ENCODE results near the gene CYB561D2. TPM values are rescaled to one million over a fixed set of nuclear protein-coding genes. Genes with fewer than 3 reads are reported as not detected.

Gene CYB561D2
- total RNA-seq, 1 experiment from 2014 or later = 19.3 TPM

DNA sequence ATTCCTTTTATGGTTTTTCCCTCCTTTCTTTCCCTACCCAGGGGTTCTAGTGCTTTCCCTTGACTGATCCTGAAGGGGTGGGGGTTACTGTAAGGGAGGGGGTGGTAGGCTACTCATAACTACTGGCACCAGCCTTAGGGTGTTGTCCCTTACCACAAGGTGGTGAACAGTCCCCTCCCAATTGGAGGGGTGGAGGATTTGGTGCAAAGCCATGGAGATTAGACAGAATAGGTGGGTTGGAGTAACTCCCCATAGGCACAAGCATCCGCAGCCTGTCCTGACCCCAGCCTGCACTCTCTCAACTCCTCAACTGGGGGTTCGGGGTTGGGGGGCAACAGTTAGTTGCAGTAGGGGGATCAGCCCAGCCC, 25.6 kb upstream of the CYB561D2 start:
- POLR2A ChIA-PET (ENCODE audit: unreplicated experiment) = no interaction called here
- Histone ChIP-seq H3K27me3 (ENCODE audit: insufficient read depth, low read depth) (no peaks in the 10 kb centered on the region), H3K4me3 (no peak overlapping the region), H3K4me2 (no peak overlapping the region), H3K36me3 (ENCODE audit: low read depth) (no peaks in the 10 kb centered on the region), H3K9me2 (ENCODE audit: insufficient read depth) (no peaks in the 10 kb centered on the region), H3K79me2 (ENCODE audit: low read depth) (peaks cover 24% of the 10 kb centered on the region), H2AFZ (no peak overlapping the region), H4K20me1 (ENCODE audit: insufficient read depth) (peaks cover 3% of the 10 kb centered on the region; the same call in 1 of the 2 replicates), H3K9me3 (ENCODE audit: insufficient read depth, low read depth) (no peaks in the 10 kb centered on the region), H3K27ac (no peak overlapping the region), H3K4me1 (replicated peaks; ENCODE audit: insufficient read depth) (peaks cover 7% of the 10 kb centered on the region), H3F3A (ENCODE audit: insufficient read depth, low read depth) (peaks cover 21% of the 10 kb centered on the region)
- no peak for TF ChIP-seq EZH2 (IDR thresholded peaks at IDR 0.05; ENCODE audit: low read depth)
- TF ChIP-seq, protein P1, sequence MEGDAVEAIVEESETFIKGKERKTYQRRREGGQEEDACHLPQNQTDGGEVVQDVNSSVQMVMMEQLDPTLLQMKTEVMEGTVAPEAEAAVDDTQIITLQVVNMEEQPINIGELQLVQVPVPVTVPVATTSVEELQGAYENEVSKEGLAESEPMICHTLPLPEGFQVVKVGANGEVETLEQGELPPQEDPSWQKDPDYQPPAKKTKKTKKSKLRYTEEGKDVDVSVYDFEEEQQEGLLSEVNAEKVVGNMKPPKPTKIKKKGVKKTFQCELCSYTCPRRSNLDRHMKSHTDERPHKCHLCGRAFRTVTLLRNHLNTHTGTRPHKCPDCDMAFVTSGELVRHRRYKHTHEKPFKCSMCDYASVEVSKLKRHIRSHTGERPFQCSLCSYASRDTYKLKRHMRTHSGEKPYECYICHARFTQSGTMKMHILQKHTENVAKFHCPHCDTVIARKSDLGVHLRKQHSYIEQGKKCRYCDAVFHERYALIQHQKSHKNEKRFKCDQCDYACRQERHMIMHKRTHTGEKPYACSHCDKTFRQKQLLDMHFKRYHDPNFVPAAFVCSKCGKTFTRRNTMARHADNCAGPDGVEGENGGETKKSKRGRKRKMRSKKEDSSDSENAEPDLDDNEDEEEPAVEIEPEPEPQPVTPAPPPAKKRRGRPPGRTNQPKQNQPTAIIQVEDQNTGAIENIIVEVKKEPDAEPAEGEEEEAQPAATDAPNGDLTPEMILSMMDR (conservative IDR thresholded peaks at IDR 0.05) = no peak
- CTCF ChIA-PET = interaction anchor here (1.6 kb wide), 1 partner anchor 22 kb away, joined by 4 read pairs; the partner anchor contains the start of gene HYAL1
- no TSS peak for BruUV-seq (replicated peaks)
- DNase-seq = no peak
- intact Hi-C loops (cut with micrococcal nuclease; ENCODE audit: unreplicated experiment) = no loop called here

DNA sequence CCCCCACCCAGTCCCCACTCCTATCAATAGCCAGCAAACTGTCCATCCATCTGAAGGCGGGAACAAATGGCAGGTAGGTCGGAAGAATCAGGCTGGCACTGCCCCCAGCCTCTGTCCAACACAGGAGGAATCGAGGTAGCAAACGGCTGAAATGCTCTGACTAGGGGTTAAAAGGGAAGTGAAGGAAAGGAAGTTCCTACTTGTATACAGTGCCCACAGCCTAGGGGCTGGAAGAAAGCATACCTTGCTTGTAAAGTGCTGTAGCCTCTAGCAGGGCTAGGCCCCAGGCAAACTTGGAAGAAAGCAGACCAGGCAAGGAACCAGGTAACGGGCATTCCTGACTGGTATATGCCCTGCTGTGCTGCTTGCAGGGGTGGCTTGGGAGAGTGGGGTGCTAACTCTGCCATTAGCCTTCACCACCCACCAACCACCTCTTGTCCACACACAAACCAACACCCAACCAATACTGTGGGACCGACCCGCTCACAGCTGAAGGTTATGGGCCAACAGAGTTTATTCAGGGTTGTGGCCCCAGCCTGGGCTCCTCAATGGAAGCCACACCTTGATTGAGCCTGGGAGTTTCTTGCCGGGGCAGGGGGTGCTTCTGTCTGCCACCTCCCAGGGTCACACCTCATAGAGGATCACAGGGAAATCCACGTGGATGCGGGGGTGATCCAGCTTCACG, 25.0 kb upstream of the CYB561D2 start:
- H3K9me2 ChIP-seq (ENCODE audit: insufficient read depth) = no peaks in the 10 kb centered on the region
- no peak overlapping the region for H2AFZ ChIP-seq
- H3K27ac ChIP-seq = no peak overlapping the region
- no peaks in the 10 kb centered on the region; the same call in 1 of the 2 replicates for H4K20me1 ChIP-seq (ENCODE audit: insufficient read depth)
- no TSS peak for BruUV-seq (replicated peaks)
- intact Hi-C loops (cut with micrococcal nuclease; ENCODE audit: unreplicated experiment) = no loop called here
- no peak overlapping the region for H3K4me2 ChIP-seq
- no peaks in the 10 kb centered on the region for H3K27me3 ChIP-seq (ENCODE audit: insufficient read depth, low read depth)
- DNase-seq = no peak
- ChIA-PET CTCF (interaction anchor here (1.6 kb wide), 1 partner anchor 22 kb away, joined by 4 read pairs; the partner anchor contains the start of gene HYAL1), POLR2A (ENCODE audit: unreplicated experiment) (no interaction called here)
- no peaks in the 10 kb centered on the region for H3K36me3 ChIP-seq (ENCODE audit: low read depth)
- H3K79me2 ChIP-seq (ENCODE audit: low read depth) = peaks cover 19% of the 10 kb centered on the region
- no peak for TF ChIP-seq EZH2 (IDR thresholded peaks at IDR 0.05; ENCODE audit: low read depth)
- TF ChIP-seq, protein P1 (conservative IDR thresholded peaks at IDR 0.05) = no peak
- H3K9me3 ChIP-seq (ENCODE audit: insufficient read depth, low read depth) = no peaks in the 10 kb centered on the region
- H3F3A ChIP-seq (ENCODE audit: insufficient read depth, low read depth) = peaks cover 21% of the 10 kb centered on the region
- H3K4me1 ChIP-seq (replicated peaks; ENCODE audit: insufficient read depth) = peaks cover 3% of the 10 kb centered on the region; the same call in 1 of the 2 replicates
- H3K4me3 ChIP-seq = no peak overlapping the region

DNA sequence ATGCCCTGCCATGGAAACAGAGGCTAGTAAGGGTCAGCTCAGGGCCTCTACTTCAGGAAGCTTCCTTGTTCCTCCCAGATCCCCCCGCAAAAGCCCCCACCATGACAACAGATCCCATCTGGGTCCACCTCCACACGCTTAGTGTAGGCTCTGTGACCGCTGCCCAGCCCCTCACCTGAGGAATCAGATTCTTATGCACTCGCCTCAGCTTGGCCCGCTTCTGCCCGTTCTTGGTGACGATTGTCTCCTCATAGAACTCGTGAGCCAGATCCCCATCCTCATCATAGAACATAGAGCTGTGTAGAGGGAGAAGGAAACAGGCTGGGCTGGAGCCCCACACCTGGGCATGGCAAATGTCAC, 24.5 kb upstream of the CYB561D2 start:
- POLR2A ChIA-PET (ENCODE audit: unreplicated experiment) = no interaction called here
- CTCF ChIA-PET = no interaction called here
- no TSS peak for BruUV-seq (replicated peaks)

More for the DNA sequence above, 24.5 kb upstream of the CYB561D2 start:
- H3F3A ChIP-seq (ENCODE audit: insufficient read depth, low read depth) = peaks cover 21% of the 10 kb centered on the region
- H3K4me3 ChIP-seq = no peak overlapping the region
- no peaks in the 10 kb centered on the region for H3K27me3 ChIP-seq (ENCODE audit: insufficient read depth, low read depth)
- TF ChIP-seq, protein P1 (conservative IDR thresholded peaks at IDR 0.05) = no peak
- no peak for TF ChIP-seq EZH2 (IDR thresholded peaks at IDR 0.05; ENCODE audit: low read depth)
- peaks cover 3% of the 10 kb centered on the region; the same call in 1 of the 2 replicates for H3K4me1 ChIP-seq (replicated peaks; ENCODE audit: insufficient read depth)
- peaks cover 17% of the 10 kb centered on the region for H3K79me2 ChIP-seq (ENCODE audit: low read depth)
- no peak overlapping the region for H3K4me2 ChIP-seq
- H2AFZ ChIP-seq = no peak overlapping the region
- DNase-seq = no peak
- no peaks in the 10 kb centered on the region; the same call in 1 of the 2 replicates for H4K20me1 ChIP-seq (ENCODE audit: insufficient read depth)
- no peak overlapping the region for H3K27ac ChIP-seq
- H3K9me2 ChIP-seq (ENCODE audit: insufficient read depth) = no peaks in the 10 kb centered on the region
- intact Hi-C loops (cut with micrococcal nuclease; ENCODE audit: unreplicated experiment) = no loop called here
- no peaks in the 10 kb centered on the region for H3K36me3 ChIP-seq (ENCODE audit: low read depth)
- H3K9me3 ChIP-seq (ENCODE audit: insufficient read depth, low read depth) = no peaks in the 10 kb centered on the region

All from PC-9 (cell line).